Stimulated activated CD4-positive, alpha-beta T cell treated with anti-CD3 and anti-CD28 coated beads, Interleukin-15, amount 100 ng/mL, for 48 hours (primary cell): ENCODE measurements around the gene MARK2.

Experiments
- DNase-seq, 2 donors: peaks; one replicate each; pipeline ENCODE4 v3.0.0-alpha.2; 2020; ENCODE audit warnings: low read depth in 2 of 2

Gene MARK2

GRCh38 chr11:63929616-63930015 lies 90.7 kb downstream of the MARK2 start:
- no peak for DNase-seq

- DNase-seq: no peak
These were observed 92.1 kb downstream of the MARK2 start for GRCh38 chr11:63931045-63931444.

GRCh38 chr11:63931876-63932275 lies 93.0 kb downstream of the MARK2 start:
- DNase-seq: no peak

- DNase-seq: no peak
These were observed 94.5 kb downstream of the MARK2 start for GRCh38 chr11:63933459-63933858.

GRCh38 chr11:63937713-63938478 lies 99.0 kb downstream of the MARK2 start:
- DNase-seq: no peak

GRCh38 chr11:63938479-63939396 lies 99.8 kb downstream of the MARK2 start, which contains the start of gene NAA40:
Gene NAA40, plus strand, starts transcription at chr11:63939002. Its CDS starts 95 bp downstream, at chr11:63939097.
- peak; percentile 91 to 93 for DNase-seq

- no peak for DNase-seq
These were observed 100.5 kb downstream of the MARK2 start for GRCh38 chr11:63939397-63939891.

GRCh38 chr11:63940786-63941185 lies 101.9 kb downstream of the MARK2 start:
- no peak for DNase-seq

- no peak for DNase-seq
These were observed 103.0 kb downstream of the MARK2 start for GRCh38 chr11:63941901-63942300.

GRCh38 chr11:63942803-63943202 lies 103.9 kb downstream of the MARK2 start:
- no peak for DNase-seq

GRCh38 chr11:63944987-63945386 lies 106.1 kb downstream of the MARK2 start:
- no peak for DNase-seq

GRCh38 chr11:63945477-63946163 lies 106.7 kb downstream of the MARK2 start:
- DNase-seq: peak in 1 of 2 donors; percentile 34

- no peak for DNase-seq
These were observed 113.0 kb downstream of the MARK2 start for GRCh38 chr11:63951779-63952536.

- DNase-seq: no peak
These were observed 113.7 kb downstream of the MARK2 start for GRCh38 chr11:63952570-63952969.

GRCh38 chr11:63958008-63958407 lies 119.1 kb downstream of the MARK2 start:
- DNase-seq: no peak
